ENCODE data around the gene TACO1.

TACO1 gene

GRCh38 chr17:63600569-63601438, at the start of gene TACO1:
TACO1 (plus strand) TSS chr17:63600895; CDS start chr17:63601084, 189 bp downstream.
- peak; percentile 80 for DNase-seq

DNA sequence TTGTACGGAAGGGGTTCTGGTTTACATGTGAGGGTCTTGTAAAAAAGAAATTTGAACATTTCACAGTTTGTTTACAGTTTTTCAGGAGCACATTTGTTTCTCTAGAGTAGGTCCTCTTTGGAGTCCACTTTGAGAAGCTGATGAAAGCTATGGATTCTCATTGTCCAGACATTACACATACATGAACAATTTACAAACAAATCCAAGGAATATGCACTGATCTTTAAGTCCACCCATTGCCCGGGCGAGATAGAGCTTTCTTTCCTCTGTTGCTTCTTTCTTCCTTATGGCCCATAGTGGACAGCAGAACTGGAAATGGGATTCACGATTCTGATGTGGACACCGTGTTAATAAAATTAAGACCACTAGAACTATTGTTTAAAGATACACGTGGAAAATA, 48.5 kb upstream of the TACO1 start:
- no peak for DNase-seq

DNA sequence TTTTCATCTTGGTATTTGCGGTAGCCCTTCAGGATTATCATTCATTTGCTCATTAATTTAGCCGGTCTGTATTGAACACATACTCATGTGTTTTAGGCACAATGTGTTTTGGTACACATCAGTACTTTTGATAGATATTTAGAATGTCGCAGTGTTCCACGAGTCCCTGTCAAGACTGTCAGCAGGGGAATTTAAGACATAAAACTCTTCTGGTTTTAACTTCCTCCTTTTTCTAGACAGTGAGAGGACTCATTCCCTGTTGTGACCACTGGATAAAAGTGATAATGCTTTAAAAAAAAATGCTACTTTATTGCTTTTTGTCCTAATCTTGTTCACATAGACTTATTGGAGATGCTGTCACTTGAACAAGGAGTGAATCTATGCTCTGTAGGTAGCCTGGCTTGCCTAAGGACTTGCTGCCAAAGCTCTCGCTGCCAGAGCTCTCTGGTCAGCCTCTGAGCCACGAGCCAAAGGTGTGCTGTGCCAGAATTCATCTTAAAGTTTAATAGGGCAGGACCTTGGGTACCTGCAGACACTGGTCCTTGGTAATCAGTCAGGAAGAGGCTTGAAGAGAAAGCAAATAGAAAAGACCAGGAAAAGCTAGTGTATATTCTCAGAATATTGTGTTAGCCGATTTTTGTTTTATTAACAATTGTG, 45.1 kb upstream of the TACO1 start:
- DNase-seq, result no peak

DNA sequence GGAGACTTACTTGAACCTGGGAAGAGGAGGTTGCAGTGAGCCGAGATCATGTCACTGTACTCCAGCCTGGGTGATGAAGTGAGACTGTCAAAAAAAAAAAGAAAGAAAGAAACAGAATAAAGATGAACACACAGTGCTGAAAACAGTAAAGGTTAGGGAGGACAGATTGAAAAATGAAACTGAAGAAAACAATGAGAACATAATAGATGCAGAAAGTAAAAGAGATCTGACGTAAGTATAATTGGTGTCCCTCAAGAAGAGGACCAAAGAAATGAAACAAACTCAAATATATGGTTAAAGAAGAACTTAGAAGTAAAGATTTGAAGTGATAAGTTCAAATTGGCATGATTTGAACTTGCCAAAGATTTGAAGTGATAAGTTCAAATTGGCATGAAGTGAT, 43.3 kb upstream of the TACO1 start:
- no peak for DNase-seq

GRCh38 chr17:63558441-63558840, 42.3 kb upstream of the TACO1 start:
- DNase-seq, result no peak

DNA sequence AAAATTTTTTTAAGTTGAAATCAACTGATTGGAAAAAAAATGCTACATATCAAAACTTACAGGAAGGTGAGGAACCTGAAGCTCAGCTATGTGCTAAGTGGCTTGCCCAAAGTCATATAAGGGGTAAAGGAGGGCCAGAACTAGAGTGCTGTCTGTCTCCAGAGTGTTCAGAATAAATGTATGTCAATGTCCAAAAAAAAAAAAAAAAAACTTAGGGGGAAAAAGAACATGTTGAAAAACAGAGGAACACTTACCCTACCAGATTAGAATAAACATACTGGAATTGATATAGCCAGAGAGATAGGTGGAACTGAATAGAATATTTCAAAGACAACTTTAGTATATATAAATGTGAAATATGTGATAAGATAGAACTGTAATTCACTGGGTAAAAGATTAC, 38.9 kb upstream of the TACO1 start:
- no peak for DNase-seq

DNA sequence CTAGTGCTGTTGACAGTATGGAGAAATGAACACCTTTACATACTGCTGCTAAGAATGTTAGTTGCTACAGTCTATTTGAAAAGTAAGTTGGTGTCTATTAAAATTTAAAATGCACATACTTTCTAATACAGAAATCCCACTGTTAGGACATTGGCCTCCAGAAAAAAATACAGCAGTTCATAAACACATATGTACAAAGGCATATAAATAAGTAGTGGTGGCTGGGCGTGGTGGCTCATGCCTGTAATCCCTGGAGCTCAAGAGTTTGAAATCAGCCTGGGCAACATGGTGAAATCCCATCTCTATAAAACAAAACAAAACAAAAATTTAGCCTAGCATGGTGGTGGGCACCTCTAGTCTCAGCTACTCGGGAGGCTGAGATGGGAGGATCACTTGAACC, 37.4 kb upstream of the TACO1 start:
- DNase-seq, result no peak

- DNase-seq, result no peak
Measured at GRCh38 chr17:63564562-63564961, 36.1 kb upstream of the TACO1 start.

DNA sequence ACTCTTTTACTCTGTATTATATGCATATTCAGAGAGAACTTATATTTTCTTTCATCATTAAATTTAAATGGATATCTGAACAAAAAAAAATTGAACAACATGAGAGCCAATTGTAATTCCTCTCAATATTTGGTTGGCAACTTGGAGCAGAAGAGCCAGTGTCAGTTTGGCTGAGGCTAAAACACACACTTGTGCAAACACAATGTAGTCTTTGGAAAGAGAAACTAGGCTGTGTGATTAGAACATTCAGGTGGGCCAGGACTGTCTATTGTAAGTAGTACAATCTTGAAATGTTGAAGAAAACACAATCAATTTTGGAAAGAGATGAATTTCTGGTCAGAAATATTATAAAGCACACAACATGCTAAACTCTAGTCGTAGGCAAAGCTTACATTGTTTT, 33.5 kb upstream of the TACO1 start:
- no peak for DNase-seq

DNA sequence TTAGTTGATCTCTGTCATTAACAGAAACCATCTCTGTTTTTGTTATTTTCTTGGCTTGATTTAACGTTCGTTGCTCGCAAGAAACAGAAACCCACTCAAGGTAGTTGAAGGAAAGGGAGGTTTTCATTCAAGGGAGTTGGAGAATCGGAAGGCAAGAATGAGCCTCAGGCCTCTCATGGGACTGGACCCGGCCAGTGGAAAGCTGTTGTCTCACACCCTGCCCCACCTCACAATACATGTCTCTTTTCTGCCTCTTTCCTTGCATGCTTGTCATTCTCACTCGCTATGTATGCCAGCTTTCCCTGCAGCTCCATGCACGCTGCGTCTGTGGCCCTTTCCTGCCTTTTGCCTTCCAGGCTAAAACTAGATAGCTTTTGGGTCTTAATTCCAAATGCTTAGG, 32.1 kb upstream of the TACO1 start:
- DNase-seq, result no peak

DNA sequence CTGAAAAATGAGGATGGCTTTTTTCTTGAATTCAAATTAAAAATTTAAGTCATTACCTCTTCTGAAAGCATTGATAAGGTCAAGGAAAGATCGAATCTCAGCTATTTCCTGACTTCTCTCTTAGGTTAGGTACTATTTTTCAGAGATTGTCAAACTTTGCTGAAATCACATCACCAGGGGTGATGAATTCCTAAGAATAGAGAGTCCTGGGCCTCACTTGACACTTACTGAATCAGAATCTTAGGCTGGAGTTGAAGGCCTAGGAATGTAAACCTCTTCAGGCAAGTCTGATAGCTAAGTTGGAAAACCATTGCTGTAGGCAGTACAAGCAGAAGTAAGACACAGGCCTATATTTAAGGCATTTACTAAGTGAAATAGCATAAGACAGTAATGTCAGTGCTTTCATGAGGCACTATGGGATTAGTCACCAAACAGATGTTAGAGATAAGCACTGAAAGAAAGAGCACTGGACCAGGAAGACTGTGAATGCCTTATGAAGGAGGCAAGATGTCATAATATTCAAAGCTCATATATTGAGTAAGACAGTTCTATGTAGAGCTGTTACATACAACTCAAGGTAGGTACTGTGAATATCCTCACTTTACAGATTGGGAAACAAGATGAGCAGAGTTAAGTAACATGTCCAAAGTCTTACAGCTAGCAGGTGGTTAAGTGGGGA, 28.9 kb upstream of the TACO1 start:
- no peak for DNase-seq

- no peak for DNase-seq
Measured at GRCh38 chr17:63573634-63574033, 27.1 kb upstream of the TACO1 start.

GRCh38 chr17:63578027-63578768, 22.5 kb upstream of the TACO1 start:
- DNase-seq, result no peak

GRCh38 chr17:63578769-63579111, 22.0 kb upstream of the TACO1 start:
- no peak for DNase-seq

GRCh38 chr17:63579633-63580032, 21.1 kb upstream of the TACO1 start:
- no peak for DNase-seq

DNA sequence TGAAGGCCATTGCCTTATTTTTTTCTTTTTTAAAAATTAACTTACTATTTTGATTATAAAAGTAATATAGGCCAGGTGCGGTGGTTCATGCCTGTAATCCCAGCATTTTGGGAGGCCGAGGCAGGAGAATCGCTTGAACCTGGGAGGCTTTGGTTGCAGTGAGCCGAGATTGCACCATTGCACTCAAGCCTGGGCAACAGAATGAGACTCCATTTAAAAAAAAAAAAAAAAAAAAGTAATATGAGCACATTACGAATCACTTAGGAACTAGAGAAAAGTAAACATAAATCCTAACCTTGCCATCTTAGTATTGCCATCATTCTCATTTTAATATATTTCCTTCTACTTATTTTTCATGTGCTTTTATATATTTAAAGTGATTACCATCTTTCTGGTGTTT, 12.9 kb upstream of the TACO1 start:
- DNase-seq, result no peak

DNA sequence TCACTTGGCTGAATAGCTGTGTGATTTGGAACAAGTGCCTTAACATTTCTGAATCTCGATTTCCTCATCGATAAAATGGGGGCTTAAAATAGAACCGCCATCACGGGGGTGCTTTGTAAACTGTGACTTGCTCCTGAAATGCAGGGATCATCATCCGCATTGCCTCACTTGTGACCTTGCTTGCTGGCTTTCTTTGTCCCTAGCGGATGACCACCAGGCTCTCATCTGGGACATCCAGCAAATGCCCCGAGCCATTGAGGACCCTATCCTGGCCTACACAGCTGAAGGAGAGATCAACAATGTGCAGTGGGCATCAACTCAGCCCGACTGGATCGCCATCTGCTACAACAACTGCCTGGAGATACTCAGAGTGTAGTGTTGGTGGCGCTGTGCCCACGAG, 11.9 kb upstream of the TACO1 start:
- no peak for DNase-seq

- no peak for DNase-seq
Measured at GRCh38 chr17:63589646-63590045, 11.0 kb upstream of the TACO1 start.

- no peak for DNase-seq
Measured at GRCh38 chr17:63592797-63593196, 7.9 kb upstream of the TACO1 start.

- DNase-seq, result no peak
Measured at GRCh38 chr17:63595132-63595531, 5.6 kb upstream of the TACO1 start.

GRCh38 chr17:63596856-63597586, 3.7 kb upstream of the TACO1 start:
- DNase-seq, result no peak

GRCh38 chr17:63598281-63598680, 2.4 kb upstream of the TACO1 start:
- no peak for DNase-seq

All from activated CD4-positive, CD25-positive, alpha-beta regulatory T cell treated with anti-CD3 and anti-CD28 coated beads, Interleukin-2, amount 50 U/mL, for 72 hours (primary cell).